ENCODE measurements around the gene NFS1.

NFS1 gene

GRCh38 chr20:35638751-35639150 lies 60.4 kb downstream of the NFS1 start:
- no peak for DNase-seq (ENCODE audit: low spot score)

- no peak for DNase-seq (ENCODE audit: low spot score)
Measured at GRCh38 chr20:35637276-35637675, 61.9 kb downstream of the NFS1 start.

GRCh38 chr20:35636095-35636494 lies 63.1 kb downstream of the NFS1 start:
- no peak for DNase-seq (ENCODE audit: low spot score)

- no peak for DNase-seq (ENCODE audit: low spot score)
Measured at GRCh38 chr20:35635652-35636051, 63.5 kb downstream of the NFS1 start.

- no peak for DNase-seq (ENCODE audit: low spot score)
Measured at GRCh38 chr20:35632539-35633115, 66.5 kb downstream of the NFS1 start.

GRCh38 chr20:35630636-35631035 lies 68.5 kb downstream of the NFS1 start:
- no peak for DNase-seq (ENCODE audit: low spot score)

GRCh38 chr20:35629427-35630145 lies 69.6 kb downstream of the NFS1 start:
- no peak for DNase-seq (ENCODE audit: low spot score)

GRCh38 chr20:35627121-35627520 lies 72.0 kb downstream of the NFS1 start:
- DNase-seq (ENCODE audit: low spot score), result no peak

GRCh38 chr20:35626386-35627001 lies 72.7 kb downstream of the NFS1 start:
- DNase-seq (ENCODE audit: low spot score), result no peak

GRCh38 chr20:35625584-35626385 lies 73.4 kb downstream of the NFS1 start:
- no peak for DNase-seq (ENCODE audit: low spot score)

- DNase-seq (ENCODE audit: low spot score), result no peak
Measured at GRCh38 chr20:35621560-35621946, 77.6 kb downstream of the NFS1 start.

GRCh38 chr20:35620818-35621559 lies 78.2 kb downstream of the NFS1 start:
- no peak for DNase-seq (ENCODE audit: low spot score)

GRCh38 chr20:35619196-35620095 lies 79.7 kb downstream of the NFS1 start:
- peak; percentile 91 for DNase-seq (ENCODE audit: low spot score)

GRCh38 chr20:35618263-35619131 lies 80.7 kb downstream of the NFS1 start:
- DNase-seq (ENCODE audit: low spot score), result no peak
